Measurements from ENCODE around the gene LRIT2.

The LRIT2 gene
- total RNA-seq = 0 to 1.4 (median 0) reads per million in 17 experiments

DNA sequence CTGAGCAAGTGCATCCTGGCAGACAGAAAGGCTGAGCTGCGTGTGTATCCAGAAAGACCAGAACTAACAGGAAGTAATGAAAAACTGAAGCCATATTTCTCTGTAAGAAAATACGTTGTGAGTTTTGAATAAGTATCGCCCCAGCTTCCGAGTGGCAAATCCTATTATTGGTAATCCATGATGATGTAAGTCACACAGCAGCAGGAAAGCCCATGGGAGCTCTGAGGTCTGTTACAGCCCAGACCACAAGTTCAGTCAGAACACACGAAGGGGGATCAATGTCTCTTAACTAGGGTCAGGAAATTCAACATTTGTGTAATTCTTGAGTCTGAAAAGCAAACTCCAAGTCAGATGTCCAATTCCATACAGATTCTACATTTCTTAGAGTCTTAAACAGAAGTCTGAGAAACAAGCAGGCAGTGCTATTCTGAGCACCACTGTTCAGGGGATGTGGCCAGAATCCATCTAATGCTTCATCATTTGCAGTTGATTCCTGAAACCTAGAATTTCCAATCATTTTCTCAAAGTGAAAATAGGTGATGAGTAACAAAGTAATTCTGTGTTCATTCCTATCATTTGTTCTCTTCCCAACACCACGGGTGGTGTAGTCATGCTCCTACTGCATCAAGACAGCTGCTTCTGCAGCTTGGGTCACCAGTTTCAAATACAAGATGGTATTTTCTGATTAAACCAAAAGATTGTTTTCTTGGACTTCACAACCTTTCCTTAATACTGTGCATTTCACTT is at the start of gene LRIT2:
Gene LRIT2, minus strand, starts transcription at position 118 of the 747 bp plus-strand sequence. Its CDS starts 24 bp downstream, at position 94.
- no peak for DNase-seq

DNA sequence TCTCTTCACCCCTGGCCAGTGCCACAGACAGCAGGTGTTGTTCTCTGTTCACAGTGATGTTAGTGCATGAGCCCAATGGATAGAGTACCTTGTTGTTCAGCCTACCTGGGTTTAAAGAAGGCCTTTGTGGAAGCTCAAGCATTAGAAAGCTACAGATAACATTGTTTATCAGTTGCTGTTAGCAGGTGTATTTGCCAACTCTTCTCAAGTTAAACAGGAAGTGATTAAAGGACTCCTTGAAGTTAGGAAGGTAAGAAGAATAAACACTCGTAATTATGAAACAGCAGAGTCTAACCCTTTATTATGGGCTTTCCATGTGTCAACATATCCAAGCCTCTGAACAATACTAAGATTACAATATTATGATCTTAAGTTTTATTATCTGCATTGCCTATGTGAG is 45.4 kb upstream of the LRIT2 start:
- DNase-seq = no peak

- DNase-seq = peak in 1 of 4 experiments; percentile 7
Measured at GRCh38 chr10:84269773-84270172, 44.4 kb upstream of the LRIT2 start.

DNA sequence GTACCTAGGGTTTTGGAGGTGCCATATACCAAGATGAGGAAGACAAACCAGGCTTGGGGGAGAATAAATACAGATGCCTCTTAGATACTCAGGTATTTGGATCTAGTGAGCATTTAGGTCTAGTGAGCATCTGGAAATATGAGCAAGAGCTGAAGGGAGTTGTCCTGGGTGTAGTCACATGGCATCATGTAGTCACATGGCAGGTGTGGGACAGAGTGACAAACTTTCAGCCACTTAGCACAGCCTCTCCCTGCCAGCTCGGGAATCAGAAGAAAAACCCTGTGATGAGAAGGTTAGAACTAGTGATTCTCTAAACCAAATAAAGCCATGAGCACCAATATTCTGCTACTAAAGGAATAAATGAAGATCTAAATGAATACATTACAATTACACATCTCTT is 43.8 kb upstream of the LRIT2 start:
- no peak for DNase-seq

- DNase-seq = peak; percentile 60 to 77 (median 63)
Measured at GRCh38 chr10:84267503-84268126, 42.3 kb upstream of the LRIT2 start.

DNA sequence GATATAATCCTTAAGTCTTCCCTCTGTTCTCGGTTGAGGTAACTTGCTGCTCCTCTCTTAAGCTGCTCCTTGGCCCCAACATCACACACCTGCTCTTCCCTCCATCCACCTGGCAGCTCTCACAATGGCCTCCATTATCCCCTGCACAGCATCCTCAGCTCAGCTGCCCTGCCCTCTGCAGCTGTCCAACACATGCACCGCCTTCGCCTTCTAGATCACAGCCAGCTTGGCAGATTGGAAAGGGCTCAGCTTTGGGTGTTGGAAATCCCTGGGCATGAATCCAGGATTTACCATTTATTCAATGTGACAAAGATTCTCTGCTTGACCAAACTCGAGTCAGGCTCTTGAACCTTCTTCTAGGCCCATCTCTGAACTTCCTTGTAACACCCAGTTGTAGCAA is 40.1 kb upstream of the LRIT2 start:
- DNase-seq = no peak

- DNase-seq = peak; percentile 64 to 76 (median 72)
Measured at GRCh38 chr10:84264611-84265141, 39.3 kb upstream of the LRIT2 start.

GRCh38 chr10:84263716-84264115 is 38.4 kb upstream of the LRIT2 start:
- no peak for DNase-seq

DNA sequence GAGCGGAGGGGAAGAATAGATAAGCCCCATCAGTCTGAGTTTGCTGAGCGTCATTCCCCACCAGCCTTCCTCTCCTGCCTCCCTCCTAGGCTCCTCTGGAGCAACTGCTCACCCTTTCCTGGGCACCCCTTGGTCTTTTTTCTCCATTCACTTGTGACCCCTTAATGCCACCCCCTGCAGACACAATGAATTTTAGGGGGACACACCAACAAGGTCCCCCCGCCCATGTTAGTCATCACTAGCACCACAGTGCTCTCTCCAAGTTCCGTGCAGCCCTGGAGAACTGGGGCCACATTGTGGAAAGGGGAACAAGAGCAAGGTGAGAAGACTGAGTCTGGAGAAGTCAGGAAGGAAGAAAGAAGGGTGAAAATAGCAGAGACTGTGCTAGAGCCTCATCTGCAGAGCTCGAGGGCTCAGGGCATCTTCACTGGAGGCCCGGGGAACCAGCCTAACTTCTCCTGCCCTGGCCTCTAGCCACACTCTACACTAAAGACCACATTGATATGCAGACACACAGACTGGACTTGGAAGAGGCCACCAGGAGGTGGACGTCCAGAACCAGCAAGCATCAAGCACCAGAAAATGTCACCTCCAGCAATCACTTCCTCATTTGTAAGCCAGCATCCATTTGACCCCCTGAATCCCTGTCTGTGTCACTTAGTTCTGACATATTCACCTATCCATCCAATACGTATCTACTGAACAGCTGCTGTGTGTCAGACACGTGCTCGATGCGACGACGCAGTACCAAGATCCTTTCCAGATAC is 37.0 kb upstream of the LRIT2 start:
- DNase-seq = no peak

GRCh38 chr10:84261236-84261915 is 36.0 kb upstream of the LRIT2 start:
- no peak for DNase-seq

DNA sequence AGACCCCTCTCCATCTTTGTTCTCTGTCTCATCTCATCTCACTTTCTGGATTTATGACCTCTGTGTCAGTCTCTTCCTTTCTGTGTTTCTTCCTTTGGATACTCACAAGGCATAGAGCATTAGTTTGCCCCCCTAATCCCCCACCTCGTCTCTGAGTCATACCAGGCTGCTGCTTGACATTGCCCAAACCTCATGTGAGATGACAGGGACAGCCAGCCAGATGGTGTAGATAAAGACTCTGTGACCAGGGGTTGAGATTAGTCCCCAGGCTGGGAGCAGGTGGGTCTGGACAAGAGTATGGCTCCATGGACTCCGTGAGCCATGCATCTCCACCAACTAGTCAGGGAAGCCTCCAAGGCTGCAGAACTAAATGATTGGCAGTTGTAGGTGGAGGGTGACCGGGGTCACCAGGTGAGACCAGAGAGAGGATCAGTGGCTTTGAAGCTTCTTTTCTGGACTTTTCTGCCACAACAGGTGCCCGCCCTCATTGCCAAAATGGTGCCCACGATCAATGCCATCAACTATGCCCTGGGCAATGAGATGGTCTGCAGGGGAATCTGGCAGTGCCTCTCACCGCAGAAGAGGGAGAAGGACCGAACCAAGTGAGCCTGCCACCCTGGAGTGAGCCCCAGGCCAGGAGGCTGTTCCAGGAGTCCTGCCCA is 32.8 kb upstream of the LRIT2 start:
- no peak for DNase-seq

GRCh38 chr10:84257343-84258020 is 32.1 kb upstream of the LRIT2 start:
- DNase-seq = no peak

DNA sequence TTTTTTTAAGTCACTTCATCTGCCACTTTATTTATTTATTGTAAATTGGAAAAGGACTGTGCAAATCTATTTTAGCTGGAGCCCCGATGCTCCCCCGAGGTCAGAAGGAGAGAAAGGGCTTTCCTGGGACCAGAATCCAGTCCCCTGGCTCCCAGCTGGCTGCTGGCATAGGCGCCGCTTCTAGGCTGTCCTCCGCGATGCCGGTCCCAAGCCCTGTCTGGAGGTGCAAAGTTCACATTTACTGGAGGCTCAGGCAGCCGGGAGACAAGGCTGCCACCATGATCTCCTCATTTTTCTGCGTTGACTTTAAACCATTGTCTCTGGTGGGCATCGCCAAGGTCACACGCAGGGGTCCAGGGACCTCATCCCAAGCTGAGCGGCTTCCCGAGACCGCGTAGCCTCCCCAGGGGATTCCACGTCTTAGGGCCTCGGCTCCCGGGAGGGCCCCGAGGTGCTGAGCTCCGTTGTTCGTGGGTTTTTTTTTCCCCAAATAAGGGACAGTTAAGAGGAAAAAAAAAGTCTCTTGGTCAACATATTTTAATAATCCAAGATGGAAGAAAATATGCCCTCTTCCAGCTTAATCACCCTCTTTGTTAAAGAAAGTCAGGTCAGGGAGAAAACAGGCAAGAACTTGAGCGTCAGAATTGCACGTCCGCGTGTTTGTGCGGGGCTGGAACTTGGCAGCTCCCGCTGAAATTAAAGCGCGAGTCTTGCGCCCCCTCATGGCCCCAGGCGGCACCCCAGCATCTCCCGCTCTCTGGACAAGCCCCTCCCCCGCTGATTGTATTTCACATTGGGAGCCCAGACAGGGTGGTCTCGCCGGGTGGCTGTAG is 31.4 kb upstream of the LRIT2 start:
- DNase-seq = peak; percentile 13 to 44 (median 30)

- no peak for DNase-seq
Measured at GRCh38 chr10:84254552-84255478, 29.5 kb upstream of the LRIT2 start.

GRCh38 chr10:84248794-84249193 is 23.4 kb upstream of the LRIT2 start:
- DNase-seq = no peak

GRCh38 chr10:84247496-84247895 is 22.2 kb upstream of the LRIT2 start:
- DNase-seq = no peak

GRCh38 chr10:84244651-84245270 is 19.4 kb upstream of the LRIT2 start, which contains the start of gene RGR:
RGR (plus strand) TSS chr10:84245053; CDS start chr10:84245091, 38 bp downstream.
- DNase-seq = no peak

GRCh38 chr10:84243759-84244158 is 18.4 kb upstream of the LRIT2 start:
- DNase-seq = no peak
